ENCODE results near the gene CD300E.
"Not testable (repeated sequence)": the region's sequence is repeated elsewhere in the genome, so short reads cannot be mapped to it uniquely, and the experiment has no call there.

Gene CD300E, protein sequence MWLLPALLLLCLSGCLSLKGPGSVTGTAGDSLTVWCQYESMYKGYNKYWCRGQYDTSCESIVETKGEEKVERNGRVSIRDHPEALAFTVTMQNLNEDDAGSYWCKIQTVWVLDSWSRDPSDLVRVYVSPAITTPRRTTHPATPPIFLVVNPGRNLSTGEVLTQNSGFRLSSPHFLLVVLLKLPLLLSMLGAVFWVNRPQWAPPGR

DNA sequence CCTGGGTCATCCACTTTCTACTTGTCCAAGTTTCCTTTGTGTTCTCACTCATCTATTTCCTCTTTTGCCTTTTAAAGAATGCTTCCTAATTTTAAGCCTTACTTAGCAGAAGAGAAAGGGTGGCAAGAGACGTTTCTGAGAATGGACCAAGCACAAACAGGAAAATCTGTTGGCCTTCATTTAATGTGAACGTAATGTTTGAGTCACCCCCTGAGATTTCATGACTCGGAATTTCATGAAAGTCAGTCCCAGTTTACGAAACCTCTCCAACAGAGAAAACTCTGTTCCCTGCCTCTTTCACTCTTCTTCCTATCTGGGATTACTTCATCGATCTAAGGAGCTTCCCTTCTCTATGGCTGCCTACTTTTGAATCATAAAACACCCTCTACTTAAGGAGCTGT is at the start of gene CD300E:
CD300E (minus strand) TSS at position 46 of the 401 bp plus-strand sequence. CDS start 117 bp downstream, outside the sequence.
- DNase-seq, result no peak

DNA sequence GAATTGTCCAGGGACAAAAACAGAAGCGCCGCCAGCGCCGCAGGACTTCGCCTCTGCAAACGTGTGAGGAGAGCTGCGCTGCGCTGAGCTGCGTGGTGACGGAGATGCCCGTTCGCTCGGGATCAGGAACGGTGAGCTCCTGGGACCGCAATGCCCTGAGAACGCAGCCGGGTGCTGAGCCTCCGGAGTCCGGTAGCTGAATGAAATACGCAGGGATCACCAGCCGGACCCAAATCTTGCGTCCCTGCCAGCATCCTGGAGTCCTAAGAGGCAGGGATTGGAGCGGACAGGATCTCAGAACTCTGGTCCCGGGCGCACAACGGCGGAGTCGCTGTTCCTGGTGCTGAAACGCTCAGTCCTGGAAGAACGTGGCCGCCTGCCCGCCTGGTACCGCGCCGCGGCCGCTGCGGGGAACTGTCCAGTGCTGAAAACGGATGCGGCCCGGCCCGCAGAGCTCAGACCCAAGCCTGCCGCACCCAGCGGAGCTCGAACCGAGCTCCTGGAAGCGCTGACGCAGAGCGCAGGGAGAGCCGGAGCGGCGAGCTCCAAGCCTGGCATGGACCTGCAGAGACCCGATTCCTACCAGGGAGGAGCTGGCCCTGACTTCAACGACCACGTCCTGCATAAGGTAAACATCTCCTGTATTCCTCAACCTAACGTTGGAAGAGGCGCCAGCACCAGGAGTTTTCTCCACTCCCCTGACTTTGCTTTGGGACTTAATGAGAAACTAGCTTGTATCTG is 47.7 kb upstream of the CD300E start:
- DNase-seq, result peak; percentile 56

- DNase-seq, result no peak
Observed at GRCh38 chr17:74670329-74670728, 46.8 kb upstream of the CD300E start.

DNA sequence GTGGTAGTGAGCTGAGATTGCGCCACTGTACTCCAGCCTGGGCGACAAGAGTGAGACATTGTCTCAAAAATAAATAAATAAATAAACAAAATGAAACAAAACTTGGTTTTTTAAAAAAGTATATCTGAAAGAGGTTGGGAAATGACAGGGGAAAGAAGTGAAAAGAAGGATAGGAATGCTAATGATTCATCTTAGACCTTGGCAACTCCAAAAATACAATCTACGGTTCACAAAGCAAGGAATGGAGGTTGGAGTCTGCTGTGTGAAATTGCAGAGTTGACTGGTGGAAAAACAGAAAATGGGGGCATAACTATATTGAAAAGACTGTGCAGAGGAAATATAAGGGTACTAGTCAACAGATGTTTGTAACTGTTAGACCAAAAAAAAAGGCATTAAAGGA is 40.0 kb upstream of the CD300E start:
- no peak for DNase-seq

GRCh38 chr17:74659889-74660288 is 36.4 kb upstream of the CD300E start:
- no peak for DNase-seq

DNA sequence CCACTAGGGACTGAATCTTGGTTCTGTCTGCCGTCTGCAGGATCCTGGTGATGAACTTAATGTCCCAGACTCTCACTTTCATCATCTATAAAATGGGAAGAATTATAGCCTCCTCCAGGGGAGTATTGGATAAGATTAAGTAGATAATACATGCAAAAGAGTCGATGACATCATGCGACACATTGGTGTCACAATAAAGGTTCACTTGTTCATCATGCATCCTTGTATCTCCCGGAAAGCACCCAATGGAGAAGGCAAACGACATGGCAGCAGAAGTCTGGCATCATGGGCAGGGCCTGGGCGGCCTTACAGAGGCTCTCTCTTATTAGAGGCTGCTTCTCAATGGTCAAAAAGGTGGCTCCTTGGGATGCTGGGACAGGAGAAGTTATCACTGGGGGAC is 35.1 kb upstream of the CD300E start:
- no peak for DNase-seq

DNA sequence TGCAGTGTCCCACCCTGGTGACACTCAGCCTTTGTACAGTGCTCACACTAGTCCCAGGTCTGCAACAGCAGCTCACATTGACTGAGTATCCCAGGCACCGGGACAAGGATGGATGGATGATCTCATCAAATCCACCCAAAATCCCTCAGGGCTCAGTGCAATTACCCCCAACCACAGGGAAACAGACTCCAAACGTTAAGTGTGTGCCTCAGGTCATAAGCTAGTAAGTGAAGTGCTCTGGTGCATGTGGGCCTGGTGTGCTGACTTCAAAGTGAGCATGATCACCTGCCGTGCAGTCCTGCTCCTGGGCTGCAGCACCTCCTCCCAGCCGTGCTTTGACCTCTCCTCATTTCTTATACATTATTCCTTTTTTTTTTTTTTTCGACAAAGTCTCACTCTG is 31.2 kb upstream of the CD300E start:
- no peak for DNase-seq

DNA sequence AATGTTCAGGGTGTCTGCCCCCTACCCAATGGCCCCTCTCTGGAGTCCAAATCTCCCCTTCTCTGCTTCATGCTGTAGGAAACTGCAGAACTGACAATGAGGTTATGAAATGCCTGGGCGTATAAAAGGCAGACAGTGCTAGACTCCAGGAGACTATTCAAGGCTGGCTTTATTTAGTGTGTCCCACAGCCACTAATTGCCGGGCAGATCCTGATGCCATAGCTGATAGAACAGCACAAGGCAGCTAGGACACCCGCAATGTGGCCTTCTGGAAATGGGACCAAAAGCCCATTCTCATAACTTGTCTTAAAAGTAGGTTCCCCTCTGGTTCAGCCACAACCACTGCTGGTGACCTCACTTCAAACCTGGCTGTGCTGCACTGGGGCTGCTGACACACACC is 28.5 kb upstream of the CD300E start:
- no peak for DNase-seq

DNA sequence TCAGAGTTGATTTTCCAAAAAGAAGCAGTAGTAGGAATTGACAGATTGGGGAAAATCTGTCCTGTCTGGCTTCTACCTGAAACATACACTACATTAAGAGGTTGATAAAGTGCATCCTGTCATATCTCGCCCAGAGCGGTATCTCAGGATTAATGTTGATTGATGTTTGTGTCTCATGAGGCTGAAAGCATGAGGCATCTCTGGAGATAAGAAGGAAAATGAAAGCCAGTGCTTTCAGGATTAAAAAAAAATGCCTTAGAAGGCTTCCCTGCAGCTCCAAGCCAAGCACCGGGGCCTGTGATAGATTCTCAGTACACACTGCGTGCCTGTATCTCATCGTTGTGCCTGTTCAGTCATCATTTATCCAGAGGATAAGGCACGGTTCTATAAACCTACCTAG is 26.4 kb upstream of the CD300E start:
- DNase-seq, result no peak

DNA sequence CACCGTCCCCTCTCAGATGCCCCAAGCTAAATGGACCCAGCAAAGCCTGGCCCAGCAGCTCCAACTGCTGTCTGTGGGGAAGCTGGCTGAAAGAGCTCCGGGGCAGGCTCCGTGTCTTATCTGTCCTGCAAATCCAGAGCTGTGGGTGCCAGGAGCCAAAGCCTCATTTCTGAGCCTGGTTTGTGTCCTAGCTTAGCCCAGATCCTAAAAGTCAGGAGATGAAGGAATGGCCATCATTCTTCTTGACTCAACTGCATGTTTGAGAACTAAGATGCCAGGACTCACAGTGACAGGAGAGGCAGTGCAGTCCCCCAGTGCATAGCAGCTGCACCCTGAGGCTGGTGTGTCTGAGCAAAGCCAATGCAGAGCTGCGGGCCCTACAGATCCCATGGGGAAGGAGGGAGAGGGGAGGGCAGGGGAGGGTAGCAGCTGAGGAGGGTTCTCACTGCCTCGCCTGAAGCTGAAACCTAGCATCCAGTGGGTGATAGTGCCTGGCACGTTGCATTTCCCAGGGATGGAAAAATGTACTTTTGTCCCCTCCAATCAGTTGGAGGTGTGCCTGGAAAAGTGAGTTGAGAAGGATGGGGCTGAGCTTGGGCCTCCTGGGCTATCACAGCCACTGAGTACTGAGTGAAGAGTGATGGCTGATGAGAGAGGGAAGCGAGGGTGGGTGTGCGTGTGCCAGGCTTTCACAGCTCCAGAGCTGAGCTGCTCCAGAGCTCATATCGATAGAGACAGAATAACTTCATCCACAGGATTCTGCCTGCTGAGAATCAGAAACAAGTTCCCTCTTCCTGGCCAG is 24.5 kb upstream of the CD300E start:
- no peak for DNase-seq

DNA sequence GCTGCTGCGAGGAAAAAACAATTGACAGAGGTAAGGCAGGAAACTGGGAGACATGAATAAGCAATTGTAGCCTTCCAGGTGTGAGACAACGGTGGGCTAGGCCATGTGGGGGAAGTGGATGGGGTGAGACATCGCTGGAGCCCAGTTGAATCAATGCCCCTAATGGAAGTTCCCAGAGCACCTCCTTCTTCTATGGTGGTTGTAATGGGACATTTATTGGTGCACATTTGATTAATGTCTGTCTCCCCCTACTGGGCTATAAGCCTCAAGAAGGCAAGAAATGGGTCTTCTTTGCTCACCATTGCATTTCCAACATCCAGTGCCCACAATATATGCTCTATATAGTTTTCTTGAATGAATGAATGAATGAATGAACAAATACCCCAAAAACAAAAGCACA is 22.7 kb upstream of the CD300E start:
- peak; percentile 41 for DNase-seq

DNA sequence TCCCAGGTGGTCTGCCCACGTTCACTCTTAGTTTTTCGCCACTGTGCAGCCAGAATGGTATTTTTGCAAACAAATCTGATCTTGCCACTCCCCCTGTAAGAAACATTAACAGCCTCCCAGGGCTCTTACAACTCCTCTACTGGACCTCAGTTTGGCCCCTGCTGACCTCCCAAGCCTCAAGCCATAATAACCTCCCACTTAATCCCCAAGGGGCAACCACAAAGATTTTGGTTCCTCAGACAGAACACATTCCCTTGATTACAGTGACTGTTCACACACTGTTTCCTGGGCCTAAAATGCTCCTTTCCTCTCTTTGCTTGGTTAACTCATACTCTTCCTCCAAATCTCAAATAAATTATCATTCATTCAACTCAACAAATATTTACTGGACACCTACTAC is 21.5 kb upstream of the CD300E start:
- no peak for DNase-seq

DNA sequence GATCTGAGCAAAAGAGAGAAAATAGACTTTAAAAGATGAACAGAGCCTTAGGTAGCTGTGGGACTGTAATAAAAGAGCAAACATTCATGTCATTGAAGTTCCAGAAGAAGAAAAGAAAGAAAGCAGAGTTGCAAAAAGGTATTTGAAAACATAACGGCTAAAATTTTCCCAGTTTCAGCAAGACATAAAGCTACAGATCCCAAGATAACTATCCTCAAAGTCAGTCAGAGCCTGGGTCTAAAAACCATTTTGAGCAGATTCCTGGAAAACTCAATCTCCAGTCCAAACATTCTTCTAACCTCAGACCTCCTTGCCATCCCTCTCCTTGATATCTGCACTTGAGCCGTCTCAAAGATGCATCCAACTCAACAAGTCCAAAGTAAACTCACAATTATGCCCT is 20.9 kb upstream of the CD300E start:
- no peak for DNase-seq

DNA sequence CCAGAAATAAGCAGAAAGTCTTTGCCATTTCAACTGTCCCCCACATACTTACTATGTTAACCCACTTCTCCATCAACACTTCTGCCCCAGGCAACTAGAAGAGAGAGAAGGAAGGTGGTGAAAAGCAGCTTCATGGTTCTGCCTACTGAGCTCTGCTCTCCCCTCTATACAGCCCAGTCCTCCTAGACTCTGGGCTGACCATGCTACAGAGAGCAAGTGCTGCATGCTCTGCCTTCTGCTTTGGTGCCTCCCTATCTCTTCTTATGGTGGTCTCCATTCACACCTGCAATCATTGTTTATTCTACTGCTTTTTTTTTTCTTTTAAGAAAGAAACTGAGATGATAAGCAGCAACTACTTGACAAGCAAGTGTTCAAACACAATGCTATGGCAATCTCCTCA is 20.3 kb upstream of the CD300E start:
- no peak for DNase-seq

- DNase-seq, result no peak
Observed at GRCh38 chr17:74642995-74643394, 19.5 kb upstream of the CD300E start.

DNA sequence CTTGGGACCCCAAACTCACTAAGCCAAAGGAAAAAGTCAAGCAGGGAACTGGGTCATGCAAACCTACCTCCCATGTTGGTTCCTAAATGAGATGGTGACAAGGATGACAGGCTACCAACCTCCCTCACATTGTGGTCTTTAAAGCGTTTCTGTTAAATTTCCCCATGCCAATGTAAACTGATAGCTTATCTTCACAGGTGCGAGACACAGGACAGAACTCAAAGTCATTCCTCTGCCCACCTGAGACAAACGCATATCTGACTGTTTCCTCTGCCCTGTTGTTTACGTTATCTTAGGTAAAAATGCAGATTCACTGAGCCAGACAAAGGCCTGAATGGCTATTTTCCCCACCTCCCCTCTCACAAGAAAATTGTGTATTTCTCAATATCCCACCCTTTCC is 19.0 kb upstream of the CD300E start:
- no peak for DNase-seq

GRCh38 chr17:74641958-74642298 is 18.4 kb upstream of the CD300E start:
- DNase-seq, result no peak

DNA sequence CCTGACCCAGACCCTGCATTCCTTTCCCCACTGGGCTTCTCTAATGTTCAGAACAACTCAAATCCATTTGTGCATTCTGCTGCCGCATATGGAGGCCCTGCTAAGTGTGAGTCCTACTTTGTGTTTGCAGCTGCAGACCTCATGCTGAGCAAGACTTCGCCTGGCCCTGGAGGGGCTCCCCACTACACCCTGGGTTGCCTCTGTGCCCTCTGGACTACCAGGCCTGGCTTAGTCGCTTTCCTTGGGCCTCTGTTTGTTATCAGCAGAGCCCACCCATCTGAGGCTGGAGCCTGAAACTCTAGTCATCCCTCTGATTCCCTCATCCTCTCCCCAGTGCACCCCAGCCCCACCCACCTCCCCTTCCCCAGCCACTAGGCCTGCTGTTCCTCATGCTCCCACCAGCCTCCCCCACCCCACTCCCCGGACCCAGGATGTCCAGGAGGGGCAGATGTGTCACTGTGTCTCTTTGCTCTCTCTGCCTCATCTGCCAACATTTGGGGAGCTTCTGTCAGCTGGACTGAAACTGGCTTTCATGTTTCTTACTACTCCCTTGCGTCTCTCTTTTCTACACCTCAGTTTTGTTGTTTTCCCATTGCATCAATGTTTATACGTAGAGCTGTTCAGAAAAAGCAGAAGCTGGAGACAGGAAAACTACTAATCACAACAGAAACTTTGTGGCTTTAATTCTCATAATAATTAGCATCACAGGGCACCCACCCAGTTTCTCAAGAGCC is 17.9 kb upstream of the CD300E start:
- no peak for DNase-seq

GRCh38 chr17:74639704-74640151 is 16.2 kb upstream of the CD300E start:
- peak; percentile 62 for DNase-seq

GRCh38 chr17:74637926-74638325 is 14.4 kb upstream of the CD300E start:
- no peak for DNase-seq

DNA sequence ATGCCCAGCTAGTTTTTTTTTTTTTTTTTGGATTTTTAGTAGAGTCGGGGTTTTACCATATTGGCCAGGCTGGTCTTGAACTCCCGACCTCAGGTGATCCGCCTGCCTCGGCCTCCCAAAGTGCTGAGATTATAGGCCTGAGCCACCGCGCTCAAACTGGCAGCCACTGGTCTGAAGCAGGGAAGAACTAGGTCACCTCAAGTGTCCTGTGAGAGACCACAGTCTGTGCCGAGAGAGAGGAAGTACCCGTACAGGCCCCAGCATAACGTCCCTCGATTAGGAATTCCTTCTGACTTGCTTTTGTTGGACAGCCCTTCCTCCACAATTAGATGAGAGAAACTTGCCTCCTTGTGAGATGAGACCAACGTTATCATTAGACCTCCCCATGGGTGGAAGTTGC is 13.7 kb upstream of the CD300E start:
- DNase-seq, result no peak

- not testable (repeated sequence) for DNase-seq
Observed at GRCh38 chr17:74636541-74637085, 13.1 kb upstream of the CD300E start.

GRCh38 chr17:74635418-74635817 is 11.9 kb upstream of the CD300E start:
- DNase-seq, result no peak
